ENCODE results near the gene NRG3. TPM values are rescaled to one million over a fixed set of nuclear protein-coding genes. Genes with fewer than 3 reads are reported as not detected.

The NRG3 gene
- total RNA-seq, 6 donors from 2014 or later = 0.44 to 2.7 (median 1.5) TPM; not detected in 1

GRCh38 chr10:81873231-81873931, 1.6 kb upstream of the NRG3 start:
- Histone ChIP-seq H3K27me3 (peaks cover 0 to 16% (median 7%) of the 10 kb centered on the region in 4 donors), H3K4me3 (peak overlapping the region in 1 of 4 donors; percentile 65), H3K9me3 (no peaks in the 10 kb centered on the region), H3K4me1 (peaks cover 0 to 28% (median 17%) of the 10 kb centered on the region in 4 donors), H3K36me3 (no peaks in the 10 kb centered on the region), H3K27ac (no peak overlapping the region)
- DNase-seq = no peak
- ATAC-seq (ENCODE audit: low FRiP score in 2 of 2) = no peak
- TF ChIP-seq CTCF (IDR thresholded peaks at IDR 0.05) (no peak), POLR2A (IDR thresholded peaks at IDR 0.05) (no peak), POLR2AphosphoS5 (IDR thresholded peaks at IDR 0.05) (no peak), EP300 (IDR thresholded peaks at IDR 0.05) (no peak)
- whole genome bisulfite sequencing, 2 donors = 34 to 38% methylated on average over 12 of the region's 12 CpGs

GRCh38 chr10:81873932-81874816, 820 bp upstream of the NRG3 start:
- 0 to 3% methylated on average over 4 to 21 of the region's 80 CpGs for WGBS, 2 donors
- H3K4me3 ChIP-seq = peak overlapping the region in 3 of 4 donors; percentile 53 to 65 (median 57)
- peaks cover 0 to 16% (median 7%) of the 10 kb centered on the region in 4 donors for H3K27me3 ChIP-seq
- peaks cover 0 to 28% (median 17%) of the 10 kb centered on the region in 4 donors for H3K4me1 ChIP-seq
- H3K27ac ChIP-seq = peak overlapping the region in 1 of 4 donors; percentile 20
- ATAC-seq (ENCODE audit: low FRiP score in 2 of 2) = peak; percentile 59 to 80
- TF ChIP-seq POLR2A (IDR thresholded peaks at IDR 0.05) = no peak
- TF ChIP-seq POLR2AphosphoS5 (IDR thresholded peaks at IDR 0.05) = no peak
- TF ChIP-seq CTCF (IDR thresholded peaks at IDR 0.05) = no peak
- TF ChIP-seq EP300 (IDR thresholded peaks at IDR 0.05) = no peak
- peak; percentile 72 to 92 for DNase-seq
- H3K9me3 ChIP-seq = no peaks in the 10 kb centered on the region
- H3K36me3 ChIP-seq = no peaks in the 10 kb centered on the region

GRCh38 chr10:81875467-81876252, 666 bp downstream of the NRG3 start:
- peak overlapping the region; percentile 6 to 65 (median 55) for H3K4me3 ChIP-seq
- no peak overlapping the region for H3K27ac ChIP-seq
- no peak for TF ChIP-seq POLR2AphosphoS5 (IDR thresholded peaks at IDR 0.05)
- H3K36me3 ChIP-seq = no peaks in the 10 kb centered on the region
- H3K27me3 ChIP-seq = peaks cover 0 to 16% (median 7%) of the 10 kb centered on the region in 4 donors
- H3K9me3 ChIP-seq = no peaks in the 10 kb centered on the region
- peaks cover 0 to 28% (median 17%) of the 10 kb centered on the region in 4 donors for H3K4me1 ChIP-seq
- 2 to 4% methylated on average over 32 to 37 of the region's 49 CpGs for WGBS, 2 donors
- DNase-seq (peak in 1 of 2 donors; percentile 79), ATAC-seq (ENCODE audit: low FRiP score in 2 of 2) (no peak)

GRCh38 chr10:81876253-81877077, 1.5 kb downstream of the NRG3 start:
- 2 to 4% methylated on average over 24 to 25 of the region's 25 CpGs for WGBS, 2 donors
- Histone ChIP-seq H3K4me3 (peak overlapping the region; percentile 6 to 65 (median 55)), H3K4me1 (peaks cover 0 to 28% (median 17%) of the 10 kb centered on the region in 4 donors), H3K27me3 (peaks cover 0 to 16% (median 7%) of the 10 kb centered on the region in 4 donors), H3K36me3 (no peaks in the 10 kb centered on the region), H3K9me3 (no peaks in the 10 kb centered on the region), H3K27ac (no peak overlapping the region)
- DNase-seq (peak in 1 of 2 donors; percentile 15), ATAC-seq (ENCODE audit: low FRiP score in 2 of 2) (no peak)
- no peak for TF ChIP-seq CTCF (IDR thresholded peaks at IDR 0.05)
- TF ChIP-seq EP300 (IDR thresholded peaks at IDR 0.05) = no peak
- TF ChIP-seq POLR2A (IDR thresholded peaks at IDR 0.05) = no peak
- no peak for TF ChIP-seq POLR2AphosphoS5 (IDR thresholded peaks at IDR 0.05)

Data from upper lobe of left lung (tissue), 6 donors.